ENCODE results near the gene KCNAB1. TPM values are rescaled to one million over a fixed set of nuclear protein-coding genes. Genes with fewer than 3 reads are reported as not detected.

Gene KCNAB1
- total RNA-seq, 1 experiment from 2014 or later: not detected

DNA sequence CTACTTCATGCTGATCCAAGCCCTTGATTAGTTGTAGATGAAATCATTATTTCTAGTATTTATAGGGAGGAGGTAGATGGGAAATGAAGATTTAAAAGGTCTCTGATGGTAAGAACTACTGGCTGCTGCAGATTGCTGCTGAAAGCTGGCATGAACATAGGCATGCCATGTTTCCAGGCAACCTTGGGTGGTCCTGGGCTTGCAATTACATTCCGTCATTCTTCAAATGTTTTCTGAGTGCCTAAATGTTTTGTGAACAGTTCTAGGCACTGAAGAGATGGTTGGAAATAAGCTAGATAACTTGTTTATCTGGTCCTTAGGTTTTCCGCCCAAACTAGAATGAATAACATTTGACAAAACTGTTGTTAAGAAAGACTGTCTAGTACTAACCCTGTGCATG lies 95.8 kb downstream of the KCNAB1 start:
- Histone ChIP-seq H3K36me3 (ENCODE audit: insufficient read depth, low read length, poor library complexity, severe bottlenecking) (no peaks in the 10 kb centered on the region), H3K27me3 (replicated peaks; ENCODE audit: insufficient read depth, low read depth, low read length, poor library complexity) (no peaks in the 10 kb centered on the region), H3K9me3 (ENCODE audit: low read depth, low read length, poor library complexity, severe bottlenecking) (no peaks in the 10 kb centered on the region), H3K27ac (ENCODE audit: low read depth, low read length, poor library complexity, severe bottlenecking) (no peak overlapping the region), H3K4me3 (ENCODE audit: low read depth, low read length, poor library complexity, severe bottlenecking) (no peak overlapping the region), H3K4me1 (ENCODE audit: insufficient read depth, low read length, poor library complexity, severe bottlenecking) (no peaks in the 10 kb centered on the region)
- no TSS peak for BruUV-seq (replicated peaks)
- ChIA-PET POLR2A (ENCODE audit: low non-redundant PET) (no interaction called here), CTCF (no interaction called here)
- DNase-seq (ENCODE audit: low spot score): no peak
- TF ChIP-seq, protein P1, sequence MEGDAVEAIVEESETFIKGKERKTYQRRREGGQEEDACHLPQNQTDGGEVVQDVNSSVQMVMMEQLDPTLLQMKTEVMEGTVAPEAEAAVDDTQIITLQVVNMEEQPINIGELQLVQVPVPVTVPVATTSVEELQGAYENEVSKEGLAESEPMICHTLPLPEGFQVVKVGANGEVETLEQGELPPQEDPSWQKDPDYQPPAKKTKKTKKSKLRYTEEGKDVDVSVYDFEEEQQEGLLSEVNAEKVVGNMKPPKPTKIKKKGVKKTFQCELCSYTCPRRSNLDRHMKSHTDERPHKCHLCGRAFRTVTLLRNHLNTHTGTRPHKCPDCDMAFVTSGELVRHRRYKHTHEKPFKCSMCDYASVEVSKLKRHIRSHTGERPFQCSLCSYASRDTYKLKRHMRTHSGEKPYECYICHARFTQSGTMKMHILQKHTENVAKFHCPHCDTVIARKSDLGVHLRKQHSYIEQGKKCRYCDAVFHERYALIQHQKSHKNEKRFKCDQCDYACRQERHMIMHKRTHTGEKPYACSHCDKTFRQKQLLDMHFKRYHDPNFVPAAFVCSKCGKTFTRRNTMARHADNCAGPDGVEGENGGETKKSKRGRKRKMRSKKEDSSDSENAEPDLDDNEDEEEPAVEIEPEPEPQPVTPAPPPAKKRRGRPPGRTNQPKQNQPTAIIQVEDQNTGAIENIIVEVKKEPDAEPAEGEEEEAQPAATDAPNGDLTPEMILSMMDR (conservative IDR thresholded peaks at IDR 0.05; ENCODE audit: low read depth, low read length): no peak
- no peak for TF ChIP-seq EZH2 (IDR thresholded peaks at IDR 0.05; ENCODE audit: borderline replicate concordance, low read depth, low read length, poor library complexity, severe bottlenecking)
- intact Hi-C loops (cut with micrococcal nuclease; ENCODE audit: unreplicated experiment): no loop called here

- TF ChIP-seq, protein P1 (conservative IDR thresholded peaks at IDR 0.05; ENCODE audit: low read depth, low read length): no peak
- Histone ChIP-seq H3K27me3 (replicated peaks; ENCODE audit: insufficient read depth, low read depth, low read length, poor library complexity) (no peaks in the 10 kb centered on the region), H3K4me3 (ENCODE audit: low read depth, low read length, poor library complexity, severe bottlenecking) (no peak overlapping the region), H3K4me1 (ENCODE audit: insufficient read depth, low read length, poor library complexity, severe bottlenecking) (no peaks in the 10 kb centered on the region), H3K9me3 (ENCODE audit: low read depth, low read length, poor library complexity, severe bottlenecking) (no peaks in the 10 kb centered on the region), H3K27ac (ENCODE audit: low read depth, low read length, poor library complexity, severe bottlenecking) (no peak overlapping the region), H3K36me3 (ENCODE audit: insufficient read depth, low read length, poor library complexity, severe bottlenecking) (no peaks in the 10 kb centered on the region)
- intact Hi-C loops (cut with micrococcal nuclease; ENCODE audit: unreplicated experiment): no loop called here
- POLR2A ChIA-PET (ENCODE audit: low non-redundant PET): no interaction called here
- no TSS peak for BruUV-seq (replicated peaks)
- DNase-seq (ENCODE audit: low spot score): no peak
- CTCF ChIA-PET: no interaction called here
These were observed 96.5 kb downstream of the KCNAB1 start for GRCh38 chr3:156216852-156217251.

DNA sequence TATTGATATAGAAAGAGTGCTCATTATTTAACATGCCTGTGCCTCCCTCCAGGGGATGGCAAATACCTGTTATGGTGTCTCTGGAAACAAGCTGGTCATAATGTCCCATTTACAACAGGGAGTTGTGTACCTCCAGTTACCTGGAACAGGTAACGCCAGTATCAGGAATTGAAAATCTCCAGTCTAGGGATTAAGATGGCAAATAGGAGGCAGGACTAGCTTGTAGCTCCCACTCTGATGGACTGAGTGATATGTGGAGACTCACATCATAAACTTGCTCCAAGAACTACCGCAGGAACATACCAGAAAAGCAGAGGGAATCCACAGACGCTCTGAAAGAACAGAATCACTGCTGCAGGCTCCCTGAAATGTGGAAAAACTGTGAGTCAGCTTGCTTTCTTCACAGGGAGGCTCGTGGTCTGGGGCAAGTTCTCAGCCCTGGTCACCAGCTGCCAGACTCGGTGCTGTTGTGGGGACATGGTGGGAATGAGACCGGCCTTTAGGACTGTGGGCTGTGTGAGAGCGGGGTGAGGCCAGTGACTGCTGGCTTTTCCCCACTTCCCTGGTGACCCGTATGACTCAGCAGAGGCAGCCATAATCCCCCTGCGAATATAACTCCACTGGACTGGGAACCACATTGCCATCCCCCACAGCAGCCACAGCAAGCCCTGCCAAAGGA lies 97.4 kb downstream of the KCNAB1 start:
- DNase-seq (ENCODE audit: low spot score): no peak
- Histone ChIP-seq H3K4me1 (ENCODE audit: insufficient read depth, low read length, poor library complexity, severe bottlenecking) (no peaks in the 10 kb centered on the region), H3K27ac (ENCODE audit: low read depth, low read length, poor library complexity, severe bottlenecking) (no peak overlapping the region), H3K36me3 (ENCODE audit: insufficient read depth, low read length, poor library complexity, severe bottlenecking) (no peaks in the 10 kb centered on the region), H3K9me3 (ENCODE audit: low read depth, low read length, poor library complexity, severe bottlenecking) (no peaks in the 10 kb centered on the region), H3K4me3 (ENCODE audit: low read depth, low read length, poor library complexity, severe bottlenecking) (no peak overlapping the region), H3K27me3 (replicated peaks; ENCODE audit: insufficient read depth, low read depth, low read length, poor library complexity) (no peaks in the 10 kb centered on the region)
- CTCF ChIA-PET: no interaction called here
- intact Hi-C loops (cut with micrococcal nuclease; ENCODE audit: unreplicated experiment): no loop called here
- no TSS peak for BruUV-seq (replicated peaks)
- POLR2A ChIA-PET (ENCODE audit: low non-redundant PET): no interaction called here
- no peak for TF ChIP-seq EZH2 (IDR thresholded peaks at IDR 0.05; ENCODE audit: borderline replicate concordance, low read depth, low read length, poor library complexity, severe bottlenecking)
- TF ChIP-seq, protein P1 (conservative IDR thresholded peaks at IDR 0.05; ENCODE audit: low read depth, low read length): no peak
